Erythroblast (primary cell): ENCODE data around the gene RPL18A.
A peak's percentile ranks its signal among the peaks of the same experiment; 100 is the strongest.

Experiments used
- DNase-seq, 2 experiments: peaks; one replicate each; lab custom pipeline; 2025; lab: John Stamatoyannopoulos, UW
- GATA1 ChIP-seq: IDR thresholded peaks from 2 replicates; pipeline ENCODE4 v1.6.1; 2011; ENCODE audit warnings: low read depth, mild to moderate bottlenecking, control low read depth, low read length, moderate library complexity
- POLR2A ChIP-seq: IDR thresholded peaks from 2 replicates; pipeline ENCODE4 v1.6.1; 2011; ENCODE audit warnings: mild to moderate bottlenecking, low read length

RPL18A gene

DNA sequence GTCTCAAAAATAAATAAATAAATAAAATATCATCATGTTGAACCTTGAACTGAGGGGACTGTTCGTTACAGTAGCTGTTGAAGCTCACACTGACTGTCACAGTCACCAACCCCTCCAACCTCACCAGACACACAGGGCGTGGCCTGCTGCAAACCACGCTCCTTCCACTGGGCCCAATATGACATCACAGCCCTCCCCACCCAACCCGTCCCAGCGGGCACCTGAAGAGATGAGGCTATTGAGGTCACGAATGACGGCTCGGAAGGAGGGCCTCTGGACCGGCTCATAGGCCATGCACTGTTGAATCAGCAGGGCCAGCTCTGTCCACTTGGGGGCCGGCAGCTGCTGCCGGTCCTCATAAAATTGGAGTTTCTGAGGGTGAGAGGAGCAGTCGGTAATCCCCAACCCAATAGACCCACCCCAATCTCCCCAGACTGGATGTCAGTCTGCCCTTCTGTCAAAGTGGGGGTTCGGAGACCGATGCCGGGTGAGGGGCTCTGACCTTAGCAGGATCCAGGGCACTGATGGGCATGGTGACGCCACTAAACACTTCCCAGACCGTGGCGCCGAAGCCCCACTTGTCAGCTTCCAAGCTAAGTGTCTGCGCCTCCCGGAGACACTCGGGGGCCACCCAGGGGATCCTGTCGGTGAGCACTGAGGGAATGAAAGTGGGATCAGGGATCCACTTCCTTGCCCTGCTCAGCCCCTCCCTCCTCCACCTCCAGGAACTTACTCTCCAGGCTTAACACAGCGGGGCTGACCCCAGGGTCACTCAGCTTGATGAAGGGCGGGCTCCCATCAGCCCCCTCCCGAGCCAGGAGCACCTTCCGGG, 25.1 kb upstream of the RPL18A start:
- no peak for DNase-seq
- no peak for TF ChIP-seq GATA1
- TF ChIP-seq POLR2A = no peak

DNA sequence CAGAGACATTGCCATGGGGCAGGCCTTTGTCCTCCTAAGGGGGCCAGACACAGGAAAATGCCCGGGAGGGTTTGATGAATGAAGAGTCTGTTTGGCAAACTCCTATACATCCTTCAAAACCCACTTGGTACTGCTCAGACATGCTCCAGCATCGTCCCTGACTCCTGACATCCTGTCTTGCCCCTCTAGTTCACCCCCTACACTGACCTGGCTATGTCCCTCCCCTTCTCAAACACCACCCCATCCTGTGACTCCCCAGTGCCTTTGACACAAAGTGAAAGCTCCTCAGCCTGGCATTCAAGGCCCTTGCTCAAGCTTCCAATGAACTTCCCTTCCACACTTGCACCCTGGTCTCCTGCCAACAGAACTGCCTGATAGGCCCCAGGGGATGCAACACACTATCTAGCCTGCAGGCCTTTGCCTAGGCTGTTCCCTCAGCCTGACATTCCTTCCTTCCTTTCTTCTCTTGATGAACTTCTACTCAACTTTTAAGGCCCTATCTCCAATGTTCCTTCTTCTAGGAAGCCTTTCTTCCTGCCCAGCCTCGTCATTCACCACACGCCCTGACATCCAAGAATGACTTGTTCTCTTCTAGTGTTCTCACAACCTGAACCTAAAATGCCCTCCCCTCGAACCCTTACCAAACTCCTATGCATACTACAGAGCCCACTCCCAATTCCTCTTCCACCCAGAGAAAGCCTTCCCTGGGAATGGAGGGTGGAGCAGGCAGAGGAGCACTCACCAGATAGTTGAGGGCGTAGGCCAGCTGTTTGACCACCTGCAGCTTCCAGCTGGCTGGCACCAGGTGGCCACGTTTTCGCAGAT, 24.3 kb upstream of the RPL18A start:
- TF ChIP-seq POLR2A (no peak), GATA1 (no peak)
- no peak for DNase-seq

GRCh38 chr19:17836530-17836929, 23.2 kb upstream of the RPL18A start:
- no peak for DNase-seq

GRCh38 chr19:17837972-17838371, 21.7 kb upstream of the RPL18A start:
- TF ChIP-seq GATA1 (no peak), POLR2A (no peak)
- DNase-seq = no peak

More at GRCh38 chr19:17836530-17836929, 23.2 kb upstream of the RPL18A start:
- TF ChIP-seq POLR2A (no peak), GATA1 (no peak)

GRCh38 chr19:17840019-17840418, 19.7 kb upstream of the RPL18A start:
- no peak for TF ChIP-seq POLR2A
- no peak for TF ChIP-seq GATA1
- DNase-seq = no peak

DNA sequence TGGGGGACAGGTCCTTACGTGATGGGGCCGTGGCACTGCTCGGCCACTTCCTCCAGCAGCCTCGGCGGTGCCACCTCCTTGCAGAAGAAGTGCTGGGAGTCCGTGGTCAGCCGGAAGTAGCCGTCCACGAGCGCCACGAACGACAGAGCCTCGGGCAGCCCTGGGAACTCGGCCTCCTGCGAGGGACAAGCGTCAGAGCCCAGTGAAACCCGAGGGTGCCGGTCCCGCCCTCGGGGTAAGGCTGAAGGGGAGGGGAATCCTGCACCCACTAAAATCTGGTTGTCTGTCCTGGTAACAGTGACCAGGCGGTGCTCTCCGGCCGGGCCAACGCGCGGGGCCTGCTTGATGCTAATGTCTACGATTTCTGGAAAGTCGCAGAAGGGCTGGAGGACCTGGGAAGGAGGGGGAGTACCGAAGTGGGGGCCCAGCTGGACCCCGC, 18.3 kb upstream of the RPL18A start:
- no peak for DNase-seq
- TF ChIP-seq GATA1 (no peak), POLR2A (no peak)

DNA sequence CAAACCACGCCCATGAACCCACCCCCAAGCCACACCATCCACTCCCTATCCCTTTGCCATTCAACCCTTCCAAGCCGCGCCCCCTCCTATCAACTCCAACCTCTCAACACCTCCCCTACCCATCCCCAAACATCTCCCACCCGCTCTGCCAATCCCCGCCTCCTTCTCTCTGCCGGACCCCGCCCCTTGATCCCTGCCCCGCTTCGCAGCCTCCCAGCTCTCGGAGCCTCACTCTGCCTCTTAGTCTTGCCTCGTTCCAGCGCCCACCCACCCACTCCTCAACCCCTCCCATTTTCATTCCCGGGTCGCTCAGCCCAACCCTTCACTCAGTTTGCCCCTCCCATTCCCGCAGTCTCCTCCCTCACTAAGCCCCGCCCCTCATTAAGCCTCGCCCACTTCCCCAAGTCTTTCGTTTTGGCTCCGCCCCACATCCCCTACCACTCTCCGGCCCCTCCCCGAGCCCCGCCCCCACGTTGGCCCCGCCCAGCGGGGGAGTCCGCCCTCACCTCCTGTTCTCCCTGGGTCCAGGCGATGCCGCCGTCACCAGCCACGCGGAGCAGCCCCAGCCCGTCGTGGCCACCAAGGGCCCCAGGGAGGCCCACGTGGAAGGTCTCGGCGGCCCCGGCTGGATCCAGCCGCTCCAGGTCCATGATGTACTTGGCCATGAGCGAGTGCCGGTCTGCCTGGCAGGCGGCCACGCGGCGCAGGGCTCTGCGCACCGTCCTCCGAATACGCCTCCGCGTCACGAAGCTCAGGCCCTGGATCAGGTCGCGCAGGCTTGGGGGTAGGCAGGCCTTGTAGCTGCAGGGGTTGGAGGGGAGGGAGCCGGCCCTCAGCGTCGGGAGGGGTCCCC, 17.7 kb upstream of the RPL18A start:
- TF ChIP-seq GATA1 (no peak), POLR2A (no peak)
- DNase-seq = peak in 1 of 2 experiments; percentile 32

DNA sequence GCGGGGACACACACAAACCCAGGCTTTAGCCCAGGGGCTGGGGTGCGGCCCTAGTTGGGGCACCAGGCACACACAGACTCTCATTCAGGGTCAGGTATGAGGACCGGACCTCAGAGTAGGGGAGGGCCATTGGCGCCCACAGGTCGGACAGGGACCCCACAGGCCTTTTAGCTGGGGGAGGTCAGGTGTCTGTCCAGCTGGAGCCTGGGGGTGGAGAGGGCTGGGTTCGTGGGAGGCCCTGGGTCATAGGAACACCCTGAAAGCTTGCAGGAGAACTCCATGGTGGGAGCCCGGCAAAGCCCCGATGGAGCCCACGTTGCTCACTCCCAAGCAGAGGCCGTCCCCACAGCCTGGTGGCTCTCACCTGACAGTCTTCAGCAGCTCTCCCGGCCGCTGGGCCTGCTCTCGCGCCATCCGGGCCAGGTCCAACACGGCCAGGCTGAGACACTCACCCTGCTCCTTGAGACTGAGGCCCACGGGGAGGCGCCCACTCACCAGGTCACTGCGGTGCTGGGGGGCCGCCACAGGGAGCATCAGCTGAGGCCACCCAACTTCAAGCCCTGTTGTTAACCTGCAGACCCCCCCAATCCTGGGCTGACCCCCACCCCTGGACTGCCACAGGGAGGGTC, 16.9 kb upstream of the RPL18A start:
- DNase-seq = no peak
- TF ChIP-seq POLR2A (no peak), GATA1 (no peak)

GRCh38 chr19:17843292-17843827, 16.4 kb upstream of the RPL18A start:
- no peak for DNase-seq
- TF ChIP-seq POLR2A (no peak), GATA1 (no peak)

DNA sequence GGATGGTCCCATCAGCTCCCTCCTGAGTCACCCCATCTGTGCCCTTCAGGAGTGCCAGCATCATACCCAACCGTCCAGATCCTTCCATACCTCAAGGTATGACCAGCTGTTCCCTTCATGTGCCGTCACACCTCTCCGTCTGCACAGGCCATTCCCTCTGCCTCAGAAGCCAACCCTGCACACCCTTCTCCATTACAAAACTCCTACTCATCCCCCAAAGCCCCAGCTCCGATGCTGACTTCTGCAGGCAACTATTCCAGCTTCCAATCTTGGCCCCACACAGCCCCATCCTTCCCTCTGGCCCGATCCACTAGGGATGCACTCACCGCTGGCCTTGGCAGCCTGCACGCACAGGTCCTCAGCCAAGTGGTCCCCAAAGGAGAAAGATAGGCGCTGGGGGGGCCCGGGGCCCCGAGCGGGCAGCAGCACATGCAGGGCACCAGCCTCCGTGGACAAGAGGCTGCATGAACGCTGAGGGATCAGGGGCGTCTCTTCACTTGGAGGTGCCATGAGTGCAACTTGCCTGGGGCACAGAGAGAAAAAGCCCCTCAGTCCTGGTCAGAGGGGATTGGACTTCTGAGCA, 15.7 kb upstream of the RPL18A start:
- DNase-seq = no peak
- TF ChIP-seq POLR2A (no peak), GATA1 (no peak)

DNA sequence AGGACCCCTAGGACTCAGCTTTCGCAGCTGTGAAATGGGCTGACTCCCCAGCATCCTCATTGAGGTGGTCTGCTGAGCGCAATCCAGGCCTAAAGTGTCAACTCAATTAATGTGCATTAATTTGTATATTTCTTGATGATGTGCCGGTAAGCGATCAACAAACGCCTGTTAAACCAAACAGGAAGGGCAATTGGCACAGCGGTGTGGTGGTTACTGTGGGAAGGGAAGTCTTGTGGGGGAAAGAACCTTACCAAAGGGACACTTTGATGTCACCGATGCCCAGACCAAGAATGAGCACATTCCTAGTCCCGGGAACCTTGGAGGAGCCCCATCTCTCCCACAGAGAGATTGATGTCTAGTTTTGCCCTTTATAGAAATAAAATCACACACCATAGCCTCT, 13.6 kb upstream of the RPL18A start:
- TF ChIP-seq GATA1 (no peak), POLR2A (no peak)
- DNase-seq = no peak

GRCh38 chr19:17847538-17848366, 12.0 kb upstream of the RPL18A start, which contains the start of gene JAK3:
Gene JAK3 (minus strand): TSS chr19:17847982. CDS start chr19:17844417, 3,565 bp downstream.
- peak in 1 of 2 experiments; percentile 15 for DNase-seq
- TF ChIP-seq GATA1 (no peak), POLR2A (no peak)
